Renal pelvis (tissue), 4 donors: ENCODE results near the gene CTNNA3. TPM values are rescaled to one million over a fixed set of nuclear protein-coding genes. Genes with fewer than 3 reads are reported as not detected.

ENCODE experiments used
- DNase-seq: peaks from one replicate; pipeline ENCODE4 v3.0.0-alpha.2; 2013
- polyA plus RNA-seq, 3 donors: library from polyadenylated mRNA; unstranded; fragments of 120-200 nt; gene quantifications; one replicate each; pipeline ENCODE4 v1.2.1, GENCODE V29; 2013; ENCODE audit not compliant: insufficient read length in 3 of 3

Gene CTNNA3
- polyA plus RNA-seq, 3 donors = 2.8 to 4.2 (median 4.1) TPM

DNA sequence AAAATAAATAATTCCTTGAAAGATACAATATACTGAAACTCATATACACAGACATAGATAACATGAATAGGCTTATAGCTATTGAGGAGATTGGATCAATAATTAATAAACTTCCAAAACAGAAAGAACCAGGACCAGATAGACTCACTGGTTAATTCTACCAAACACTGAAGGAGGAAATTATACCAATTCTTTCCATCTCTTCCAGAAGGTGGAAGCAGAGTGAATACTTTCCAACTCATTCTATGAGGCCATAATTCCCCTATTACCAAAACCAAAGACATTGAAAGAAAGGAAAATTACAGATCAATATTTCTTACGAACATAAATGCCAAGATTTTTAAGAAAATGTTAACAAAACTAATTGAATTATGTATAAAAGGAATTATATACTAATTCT lies 1394.9 kb downstream of the CTNNA3 start:
- DNase-seq = no peak

DNA sequence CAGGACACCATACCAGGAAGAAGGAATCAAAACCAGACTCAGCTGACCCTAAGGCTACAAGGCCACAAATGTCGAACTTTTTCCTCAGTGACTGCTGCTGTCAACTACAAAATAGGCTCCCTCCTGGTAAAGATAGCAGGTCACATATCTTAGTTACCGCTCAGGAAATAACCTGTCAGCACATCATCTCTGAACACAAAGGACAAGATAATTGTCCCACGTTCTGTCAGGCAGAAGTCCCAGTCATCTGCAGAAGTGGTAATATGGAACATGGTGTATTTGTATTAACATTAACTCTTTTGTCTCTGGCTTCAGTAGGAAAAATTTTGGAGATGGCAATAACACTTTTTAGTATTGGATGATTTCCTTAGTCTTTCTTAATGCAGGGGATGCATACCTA lies 1400.4 kb downstream of the CTNNA3 start:
- no peak for DNase-seq

GRCh38 chr10:66294538-66294937 lies 1401.5 kb downstream of the CTNNA3 start:
- DNase-seq = no peak

DNA sequence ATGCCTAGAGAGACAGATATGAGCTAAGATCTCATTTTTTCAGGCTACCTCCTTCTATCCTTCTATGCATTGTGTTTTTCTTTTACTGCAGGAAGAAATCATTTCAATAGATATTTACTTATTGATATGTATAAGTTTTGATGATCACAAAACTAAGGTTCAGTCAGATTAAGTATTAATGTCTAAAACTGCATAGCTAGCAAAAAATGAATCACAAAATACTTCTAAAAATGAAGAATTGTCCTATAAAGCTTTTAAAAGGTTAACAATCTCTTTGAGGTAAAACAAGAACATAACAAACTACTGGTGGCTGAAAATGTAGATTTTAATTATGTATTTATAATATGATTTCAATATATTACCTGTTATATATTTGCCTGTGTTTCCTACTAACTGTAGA lies 1403.1 kb downstream of the CTNNA3 start:
- no peak for DNase-seq

GRCh38 chr10:66292456-66292855 lies 1403.5 kb downstream of the CTNNA3 start:
- no peak for DNase-seq

DNA sequence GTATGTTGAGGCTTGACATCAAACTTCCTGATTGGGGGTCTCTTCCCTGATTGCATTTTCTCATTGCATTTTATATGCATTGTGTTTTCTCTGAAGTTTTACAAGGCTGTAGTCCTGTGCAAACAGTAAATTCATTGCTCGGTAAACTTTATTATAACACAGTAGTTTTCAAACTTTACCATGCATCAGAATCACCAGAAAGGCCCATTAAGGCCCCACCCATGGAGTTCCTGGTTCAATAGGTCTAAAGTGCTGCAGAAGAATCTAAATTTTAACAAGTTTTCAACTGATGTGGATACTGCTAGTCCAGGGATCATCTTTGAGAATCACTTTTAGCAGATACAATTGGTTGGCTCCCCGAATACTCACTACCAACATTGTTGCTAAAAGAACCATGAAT lies 1404.9 kb downstream of the CTNNA3 start:
- no peak for DNase-seq

- no peak for DNase-seq
These were observed 1411.4 kb downstream of the CTNNA3 start for GRCh38 chr10:66284621-66285020.

DNA sequence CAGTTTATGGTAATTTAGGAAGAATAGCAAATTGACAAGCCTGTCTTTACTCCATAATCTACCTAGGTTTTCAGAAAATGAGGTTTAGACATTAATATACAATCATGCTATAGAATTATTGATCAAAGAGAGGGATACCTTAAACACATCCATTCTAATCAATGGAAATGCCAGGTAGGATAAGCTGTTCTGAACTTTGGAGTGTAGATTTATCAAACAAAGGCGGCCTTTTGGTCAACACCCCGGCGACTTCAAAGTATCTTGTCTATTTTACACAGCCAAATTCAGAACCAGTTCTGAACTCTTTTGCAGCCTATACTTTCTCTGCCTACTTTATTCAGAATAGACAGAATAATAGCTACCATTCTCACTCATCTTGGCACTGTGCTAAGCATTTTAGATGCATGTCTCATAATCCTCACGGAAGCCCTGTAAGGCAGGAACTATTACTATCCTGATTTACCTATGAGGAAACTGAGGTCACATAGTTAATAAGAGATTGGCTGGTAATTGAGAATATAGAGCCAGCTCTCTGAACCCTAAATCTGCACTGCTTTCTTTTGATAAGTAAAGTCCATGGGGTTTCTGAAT lies 1412.0 kb downstream of the CTNNA3 start:
- no peak for DNase-seq

DNA sequence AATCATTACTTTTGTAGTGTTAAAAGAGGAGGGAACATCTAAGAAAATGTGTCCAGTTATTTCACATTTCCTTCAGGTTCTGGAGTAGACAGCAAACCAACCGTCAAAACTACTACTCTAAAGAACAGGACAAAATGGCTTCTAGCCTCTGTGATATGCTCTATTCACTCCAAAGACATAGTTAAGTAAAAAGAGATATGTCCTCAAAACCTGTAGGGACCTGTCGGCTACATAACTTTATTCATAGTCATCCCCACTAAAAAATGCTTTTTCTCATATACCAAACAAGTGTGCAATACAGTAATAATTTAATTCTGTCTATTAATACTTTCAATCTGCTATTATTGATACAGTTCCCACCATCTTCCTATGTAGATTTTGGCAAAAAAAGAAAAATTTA lies 1412.9 kb downstream of the CTNNA3 start:
- no peak for DNase-seq

- DNase-seq = no peak
These were observed 1414.7 kb downstream of the CTNNA3 start for GRCh38 chr10:66281327-66281726.

DNA sequence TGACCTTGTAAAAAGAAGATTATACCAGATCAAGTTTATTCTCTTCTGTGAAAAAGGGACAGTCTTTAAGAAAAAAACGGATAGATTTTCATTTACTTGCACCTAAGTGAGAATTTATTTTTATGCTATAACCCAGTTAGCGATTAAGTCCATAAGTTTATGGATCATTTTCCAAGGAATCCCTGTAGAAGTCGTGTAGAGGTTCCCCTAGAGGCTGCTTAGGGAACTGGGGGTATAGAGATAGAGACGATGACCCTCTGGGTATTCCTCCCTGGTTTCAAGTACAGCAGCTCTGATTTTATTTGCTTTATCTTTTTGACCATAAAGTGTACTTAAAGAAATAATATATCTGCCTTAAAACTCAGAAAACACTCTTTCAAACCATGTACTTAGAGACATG lies 1418.5 kb downstream of the CTNNA3 start:
- no peak for DNase-seq

- DNase-seq = no peak
These were observed 1422.0 kb downstream of the CTNNA3 start for GRCh38 chr10:66273966-66274519.

DNA sequence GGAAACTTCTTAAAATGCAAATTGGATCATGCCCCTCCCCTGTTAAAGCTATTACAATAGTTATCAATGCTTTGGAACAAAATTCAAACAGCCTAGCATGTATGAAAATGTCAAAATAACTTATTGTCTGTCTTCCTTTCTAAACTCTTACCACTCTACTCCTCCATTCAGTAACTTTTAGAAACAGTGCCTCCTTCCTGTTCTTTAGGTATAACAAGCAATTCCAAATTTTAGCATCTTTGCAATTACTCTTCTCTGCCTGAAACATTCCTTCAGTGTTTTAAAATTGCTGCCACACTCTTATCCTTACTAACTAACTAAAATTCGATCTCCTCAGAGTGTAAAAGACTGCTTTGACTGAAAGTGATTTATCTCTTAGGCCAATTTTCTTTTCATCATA lies 1430.6 kb downstream of the CTNNA3 start:
- no peak for DNase-seq

DNA sequence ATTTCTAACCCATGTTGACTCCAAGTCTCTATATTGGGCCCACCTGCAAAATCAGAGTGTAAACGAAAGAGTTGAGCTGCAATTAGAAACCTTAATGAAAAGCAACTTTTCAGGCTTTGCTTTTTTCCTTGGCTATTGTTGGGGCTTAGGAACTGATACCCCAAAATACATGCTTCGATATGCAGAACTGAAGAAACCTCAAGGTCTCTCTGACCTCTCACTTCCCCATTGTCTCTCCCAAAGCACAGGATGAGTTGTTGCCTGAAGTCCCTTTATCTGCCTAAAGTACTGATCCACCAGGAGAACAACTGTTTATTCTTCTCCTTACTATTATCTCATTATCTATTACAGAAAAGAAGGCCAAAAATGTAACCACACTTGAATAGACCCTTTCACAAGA lies 1436.2 kb downstream of the CTNNA3 start:
- DNase-seq = no peak

DNA sequence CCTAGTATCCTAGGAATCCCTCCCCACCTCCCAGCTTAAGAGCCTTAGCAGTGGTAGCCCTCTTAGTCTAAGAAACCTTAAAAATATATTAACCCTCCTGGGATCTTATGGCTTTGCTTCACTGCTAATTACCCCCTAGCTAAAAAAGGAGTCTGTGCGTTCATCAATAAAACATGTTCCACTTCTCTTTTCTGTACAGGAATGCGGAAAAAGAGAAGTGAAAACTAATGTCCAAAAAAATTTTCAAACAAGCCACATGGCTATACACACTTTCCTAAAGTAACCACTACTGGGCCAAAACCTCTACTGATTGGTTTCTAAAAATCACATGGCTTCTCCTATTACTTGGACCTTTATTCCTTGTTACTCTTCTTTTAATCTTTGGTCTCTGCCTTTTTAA lies 1437.3 kb downstream of the CTNNA3 start:
- DNase-seq = no peak

- no peak for DNase-seq
These were observed 1438.2 kb downstream of the CTNNA3 start for GRCh38 chr10:66257801-66258200.

GRCh38 chr10:66252986-66253385 lies 1443.0 kb downstream of the CTNNA3 start:
- no peak for DNase-seq

- no peak for DNase-seq
These were observed 1449.8 kb downstream of the CTNNA3 start for GRCh38 chr10:66246177-66246576.

DNA sequence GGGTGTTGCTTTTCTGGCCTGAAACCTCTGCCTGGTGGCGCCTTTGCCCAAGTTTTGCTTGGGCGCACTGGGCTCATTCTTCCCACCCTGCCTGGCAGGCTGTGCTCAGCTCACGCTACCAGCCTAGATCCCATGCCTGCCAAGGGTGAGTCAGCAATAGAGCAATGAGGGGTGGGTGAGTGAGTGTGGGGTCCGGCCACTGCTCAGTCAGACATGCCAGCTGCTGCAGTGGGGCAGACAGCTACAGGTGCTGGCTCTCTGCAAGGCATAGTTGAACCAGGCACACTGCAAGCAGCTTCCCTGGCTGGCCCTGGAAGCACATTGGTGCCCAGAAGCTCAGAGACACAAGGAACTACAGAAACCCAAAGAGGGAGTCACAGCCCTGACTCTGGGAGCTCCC lies 1451.0 kb downstream of the CTNNA3 start:
- no peak for DNase-seq

- DNase-seq = no peak
These were observed 1453.1 kb downstream of the CTNNA3 start for GRCh38 chr10:66242885-66243284.

- DNase-seq = no peak
These were observed 1456.9 kb downstream of the CTNNA3 start for GRCh38 chr10:66239062-66239461.

DNA sequence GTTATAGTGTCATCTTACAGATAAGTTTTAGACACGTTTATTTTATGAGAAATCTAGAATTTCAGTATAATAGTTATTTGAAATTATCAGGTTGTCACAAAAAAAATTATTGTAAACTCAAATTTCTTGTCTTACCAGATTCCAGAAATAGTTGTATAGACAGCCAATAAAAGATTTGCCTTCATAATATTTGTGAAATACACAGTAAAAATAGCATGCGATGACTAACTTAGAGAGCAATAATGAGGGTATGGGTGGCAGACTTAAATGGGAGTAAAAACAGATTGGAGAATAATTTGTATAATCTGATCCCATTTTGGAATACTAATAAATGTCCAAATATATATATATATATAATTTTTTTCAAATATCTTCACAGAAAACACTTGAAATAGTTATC lies 1457.7 kb downstream of the CTNNA3 start:
- DNase-seq = no peak

DNA sequence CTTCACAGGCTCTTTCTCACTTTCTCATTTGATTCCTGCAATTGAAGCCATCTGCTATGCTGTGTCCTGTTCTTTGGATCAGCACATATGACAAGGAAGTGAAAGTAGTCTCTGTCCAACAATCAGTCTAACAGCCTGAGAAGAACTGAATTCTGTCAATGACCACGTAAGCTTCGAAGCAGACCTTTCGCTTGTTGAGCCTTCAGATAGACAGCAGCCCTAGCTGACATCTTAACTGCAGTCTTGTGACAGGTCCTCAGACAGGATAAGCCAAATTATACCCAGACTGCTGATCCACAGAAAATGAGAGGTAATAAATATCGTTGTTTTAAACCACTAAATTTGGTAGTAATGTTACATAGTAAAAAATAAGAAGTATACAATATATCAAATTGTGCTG lies 1461.1 kb downstream of the CTNNA3 start:
- DNase-seq = no peak

- DNase-seq = no peak
These were observed 1467.1 kb downstream of the CTNNA3 start for GRCh38 chr10:66228887-66229286.
